K562 (cell line): ENCODE results near the gene PDLIM7. TPM values are rescaled to one million over a fixed set of nuclear protein-coding genes. Genes with fewer than 3 reads are reported as not detected.

Experiments
- ARID2 ChIP-seq: fragments of 450-650 bp; IDR thresholded peaks from 2 replicates; pipeline ENCODE4 v1.6.1; 2017; ENCODE audit warnings: antibody characterized with exemption, mild to moderate bottlenecking
- ASH1L ChIP-seq: fragments of 450-650 bp; IDR thresholded peaks from 2 replicates; pipeline ENCODE4 v1.6.1; 2018; ENCODE audit warnings: borderline replicate concordance, mild to moderate bottlenecking, low read depth; ENCODE audit not compliant: partially characterized antibody
- CBFA2T2 ChIP-seq: fragments of 450-650 bp; conservative IDR thresholded peaks from 2 replicates; pipeline ENCODE4 v1.6.1; 2017; ENCODE audit warnings: mild to moderate bottlenecking
- CREBBP ChIP-seq: IDR thresholded peaks from one replicate; pipeline ENCODE4 v1.6.1; 2012; ENCODE audit warnings: low read depth, mild to moderate bottlenecking, control low read depth, inconsistent platforms, low read length
- DNMT1 ChIP-seq: fragments of 450-650 bp; IDR thresholded peaks from 2 replicates; pipeline ENCODE4 v1.6.1; 2016; ENCODE audit warnings: antibody characterized with exemption, mild to moderate bottlenecking
- ELF4 ChIP-seq: fragments of 450-650 bp; formaldehyde crosslinking; IDR thresholded peaks from 2 replicates; pipeline ENCODE4 v1.4.0; 2022; ENCODE audit warnings: missing genetic modification characterization
- EP300 ChIP-seq: IDR thresholded peaks from 2 replicates; pipeline ENCODE4 v1.6.1; 2012; ENCODE audit warnings: low read length, improper control_type of control experiment
- FIP1L1 ChIP-seq: fragments of 200-400 bp; formaldehyde crosslinking; IDR thresholded peaks from 2 replicates; pipeline ENCODE4 v1.6.1; 2018; ENCODE audit warnings: mild to moderate bottlenecking, low read depth, low read length; ENCODE audit not compliant: poor library complexity, severe bottlenecking
- HDAC2 ChIP-seq: fragments of 450-650 bp; IDR thresholded peaks from 2 replicates; pipeline ENCODE4 v1.6.1; 2016; ENCODE audit warnings: mild to moderate bottlenecking
- HIVEP1 ChIP-seq: fragments of 250-450 bp; sonication (Bioruptor Pico); IDR thresholded peaks from 2 replicates; pipeline ENCODE4 v1.4.0; 2020; ENCODE audit warnings: mild to moderate bottlenecking
- HNRNPH1 ChIP-seq: fragments of 200-400 bp; formaldehyde crosslinking; optimal IDR thresholded peaks from 2 replicates; pipeline ENCODE3; 2017; ENCODE audit warnings: low read depth, mild to moderate bottlenecking, low read length, moderate library complexity
- HNRNPLL ChIP-seq: fragments of 200-400 bp; formaldehyde crosslinking; IDR thresholded peaks from 2 replicates; pipeline ENCODE4 v1.6.1; 2017; ENCODE audit warnings: low read length, low read depth, mild to moderate bottlenecking; ENCODE audit not compliant: poor library complexity, severe bottlenecking
- IRF9 ChIP-seq: fragments of 450-650 bp; IDR thresholded peaks from 2 replicates; pipeline ENCODE4 v1.6.1; 2016; ENCODE audit warnings: missing biosample characterization, missing genetic modification characterization
- MCM7 ChIP-seq, 2 experiments: fragments of 450-650 bp; IDR thresholded peaks; 2 replicates each; pipeline ENCODE4 v1.6.1; 2016 to 2018
- POLR2H ChIP-seq: IDR thresholded peaks from 2 replicates; pipeline ENCODE4 v1.6.1; 2016; ENCODE audit warnings: missing genetic modification characterization, low read depth, mild to moderate bottlenecking, control low read depth, missing compliant biosample characterization, moderate library complexity
- RFX7 ChIP-seq: fragments of 250-450 bp; sonication (Bioruptor Pico); IDR thresholded peaks from 2 replicates; pipeline ENCODE4 v1.5.1; 2021; ENCODE audit warnings: mild to moderate bottlenecking
- SIX5 ChIP-seq, 2 experiments: IDR thresholded peaks; 2 replicates each; pipeline ENCODE4 v1.6.1; 2011; ENCODE audit warnings: low read length in 2 of 2, borderline replicate concordance in 1 of 2, low read depth in 1 of 2, mild to moderate bottlenecking in 1 of 2, moderate library complexity in 1 of 2; ENCODE audit not compliant: insufficient read depth in 1 of 2
- SMAD2 ChIP-seq: fragments of 150-350 bp; IDR thresholded peaks from 2 replicates; pipeline ENCODE4 v1.6.1; 2014; ENCODE audit warnings: low read depth, mild to moderate bottlenecking, low read length
- SMAD4 ChIP-seq: fragments of 250-450 bp; sonication (Bioruptor Pico); conservative IDR thresholded peaks from 2 replicates; pipeline ENCODE4 v1.8.0; 2021; ENCODE audit warnings: inconsistent platforms, mild to moderate bottlenecking, moderate library complexity
- SRSF7 ChIP-seq: fragments of 200-400 bp; formaldehyde crosslinking; optimal IDR thresholded peaks from 2 replicates; pipeline ENCODE3; 2017; ENCODE audit warnings: mild to moderate bottlenecking, low read depth, low read length
- TBP ChIP-seq: optimal IDR thresholded peaks from 2 replicates; pipeline ENCODE3; 2011; ENCODE audit warnings: low read depth, low read length, improper control_type of control experiment
- U2AF1 ChIP-seq: fragments of 200-400 bp; formaldehyde crosslinking; optimal IDR thresholded peaks from 2 replicates; pipeline ENCODE3; 2017; ENCODE audit warnings: mild to moderate bottlenecking, low read depth, low read length, moderate library complexity
- ZNF3 ChIP-seq: fragments of 250-450 bp; sonication (Bioruptor Pico); IDR thresholded peaks from 2 replicates; pipeline ENCODE4 v1.5.0; 2021; ENCODE audit warnings: mild to moderate bottlenecking, moderate library complexity
- polyA plus RNA-seq, 8 experiments: library from polyadenylated mRNA; depleted of rRNA in 4 of 8; stranded (reverse) in 5 of 8; unstranded in 3 of 8; fragments of >200 nt; fragmentation: Nextera tagmentation in 2 of 8; fragmentation: Illumina TruSeq in 1 of 8; extraction: Ambion mirVana in 2 of 8; extraction: Trizol in 1 of 8; gene quantifications; 2 replicates each; pipeline versions ENCODE4 v1.2.1 to v1.2.3, GENCODE V29; 2011 to 2014; ENCODE audit warnings: inconsistent platforms in 1 of 8, missing spikeins in 1 of 8
- total RNA-seq, 7 experiments: library from RNA; depleted of rRNA in 6 of 7; stranded (reverse); fragments of >200 nt in 6 of 7; fragmentation: Illumina TruSeq in 2 of 7; extraction: Trizol in 2 of 7; gene quantifications; 2 replicates each; pipeline versions ENCODE4 v1.2.1 to v1.2.3, GENCODE V29; 2011 to 2021; ENCODE audit warnings: low replicate concordance in 1 of 7
- TF ChIP-seq, protein P1 (sequence below), 2 experiments: fragments of 450-650 bp; conservative IDR thresholded peaks; 2 replicates each; pipeline ENCODE4 v1.6.1; 2017; ENCODE audit warnings: mild to moderate bottlenecking in 2 of 2, moderate library complexity in 2 of 2
- TF ChIP-seq, protein P2 (sequence below): sonication (generic); formaldehyde crosslinking; IDR thresholded peaks from 2 replicates; pipeline ENCODE4 v1.8.0; 2022; ENCODE audit warnings: mild to moderate bottlenecking, missing genetic modification reagents, borderline replicate concordance
- TF ChIP-seq, protein P3 (sequence below): sonication (generic); formaldehyde crosslinking; IDR thresholded peaks from 2 replicates; pipeline ENCODE4 v1.9.0; 2022; ENCODE audit warnings: mild to moderate bottlenecking, missing genetic modification reagents

The PDLIM7 gene
- total and polyA plus RNA-seq, 9 of the 15 experiments (the other 6 are each of a cell fraction or from before 2014, with no cell fraction given), result 2.1 to 124 (median 32.6) TPM

- TF ChIP-seq, protein P1, sequence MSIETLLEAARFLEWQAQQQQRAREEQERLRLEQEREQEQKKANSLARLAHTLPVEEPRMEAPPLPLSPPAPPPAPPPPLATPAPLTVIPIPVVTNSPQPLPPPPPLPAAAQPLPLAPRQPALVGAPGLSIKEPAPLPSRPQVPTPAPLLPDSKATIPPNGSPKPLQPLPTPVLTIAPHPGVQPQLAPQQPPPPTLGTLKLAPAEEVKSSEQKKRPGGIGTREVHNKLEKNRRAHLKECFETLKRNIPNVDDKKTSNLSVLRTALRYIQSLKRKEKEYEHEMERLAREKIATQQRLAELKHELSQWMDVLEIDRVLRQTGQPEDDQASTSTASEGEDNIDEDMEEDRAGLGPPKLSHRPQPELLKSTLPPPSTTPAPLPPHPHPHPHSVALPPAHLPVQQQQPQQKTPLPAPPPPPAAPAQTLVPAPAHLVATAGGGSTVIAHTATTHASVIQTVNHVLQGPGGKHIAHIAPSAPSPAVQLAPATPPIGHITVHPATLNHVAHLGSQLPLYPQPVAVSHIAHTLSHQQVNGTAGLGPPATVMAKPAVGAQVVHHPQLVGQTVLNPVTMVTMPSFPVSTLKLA (conservative IDR thresholded peaks at IDR 0.05), result no peak
- TF ChIP-seq DNMT1 (no peak), ASH1L (no peak), ZNF3 (CRISPR knock-in tag) (no peak), SRSF7 (no peak), SMAD2 (no peak), RFX7 (no peak), SMAD4 (no peak), U2AF1 (no peak), ELF4 (no peak), FIP1L1 (no peak), HNRNPLL (no peak), CBFA2T2 (peak; percentile 86), IRF9 (tag) (no peak), POLR2H (tag) (no peak), HDAC2 (no peak), CREBBP (no peak), HNRNPH1 (no peak), MCM7 (IDR thresholded peaks at IDR 0.05) (no peak), TBP (no peak), ARID2 (no peak), HIVEP1 (no peak), EP300 (peak; percentile 87; the same call in 1 of the 2 replicates), SIX5 (IDR thresholded peaks at IDR 0.05; ENCODE audit: borderline replicate concordance in 1 of 2, insufficient read depth in 1 of 2, low read depth in 1 of 2, low read length in 2 of 2) (no peak)
- TF ChIP-seq, protein P2, sequence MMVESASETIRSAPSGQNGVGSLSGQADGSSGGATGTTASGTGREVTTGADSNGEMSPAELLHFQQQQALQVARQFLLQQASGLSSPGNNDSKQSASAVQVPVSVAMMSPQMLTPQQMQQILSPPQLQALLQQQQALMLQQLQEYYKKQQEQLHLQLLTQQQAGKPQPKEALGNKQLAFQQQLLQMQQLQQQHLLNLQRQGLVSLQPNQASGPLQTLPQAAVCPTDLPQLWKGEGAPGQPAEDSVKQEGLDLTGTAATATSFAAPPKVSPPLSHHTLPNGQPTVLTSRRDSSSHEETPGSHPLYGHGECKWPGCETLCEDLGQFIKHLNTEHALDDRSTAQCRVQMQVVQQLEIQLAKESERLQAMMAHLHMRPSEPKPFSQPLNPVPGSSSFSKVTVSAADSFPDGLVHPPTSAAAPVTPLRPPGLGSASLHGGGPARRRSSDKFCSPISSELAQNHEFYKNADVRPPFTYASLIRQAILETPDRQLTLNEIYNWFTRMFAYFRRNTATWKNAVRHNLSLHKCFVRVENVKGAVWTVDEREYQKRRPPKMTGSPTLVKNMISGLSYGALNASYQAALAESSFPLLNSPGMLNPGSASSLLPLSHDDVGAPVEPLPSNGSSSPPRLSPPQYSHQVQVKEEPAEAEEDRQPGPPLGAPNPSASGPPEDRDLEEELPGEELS, result no peak
- TF ChIP-seq, protein P3, sequence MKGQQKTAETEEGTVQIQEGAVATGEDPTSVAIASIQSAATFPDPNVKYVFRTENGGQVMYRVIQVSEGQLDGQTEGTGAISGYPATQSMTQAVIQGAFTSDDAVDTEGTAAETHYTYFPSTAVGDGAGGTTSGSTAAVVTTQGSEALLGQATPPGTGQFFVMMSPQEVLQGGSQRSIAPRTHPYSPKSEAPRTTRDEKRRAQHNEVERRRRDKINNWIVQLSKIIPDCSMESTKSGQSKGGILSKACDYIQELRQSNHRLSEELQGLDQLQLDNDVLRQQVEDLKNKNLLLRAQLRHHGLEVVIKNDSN (CRISPR knock-in tag), result no peak
Measured at GRCh38 chr5:177508837-177509236, 11.4 kb upstream of the PDLIM7 start (continued).
